GM19463 (cell line): ENCODE results near the gene INKA2.

Experiments used
- ATAC-seq: cut with Tn5 transposase; IDR thresholded peaks from one replicate; pipeline ENCODE4 v1.9.1; 2021; ENCODE audit warnings: mild to moderate bottlenecking, moderate library complexity; ENCODE audit not compliant: unreplicated experiment

Gene INKA2

DNA sequence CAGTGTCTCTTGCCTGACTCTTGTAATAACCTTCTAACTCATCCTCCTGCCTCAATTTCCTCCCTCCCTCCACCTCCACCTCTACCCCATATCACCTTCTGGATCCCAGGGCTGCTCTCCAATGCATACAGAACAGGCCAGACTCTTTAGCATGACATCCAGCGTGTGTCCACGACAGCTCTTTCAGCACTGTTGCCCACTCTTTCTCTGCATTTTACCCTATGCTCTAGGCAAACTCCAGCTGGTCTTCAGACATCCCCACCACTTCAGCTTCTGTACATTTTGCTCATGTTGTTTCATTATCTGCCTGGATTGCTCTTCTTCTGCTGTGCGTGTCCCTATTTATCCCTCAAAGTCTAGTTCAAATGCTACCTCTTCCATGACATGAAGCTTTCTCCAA, 4.8 kb downstream of the INKA2 start:
- ATAC-seq, result no peak

DNA sequence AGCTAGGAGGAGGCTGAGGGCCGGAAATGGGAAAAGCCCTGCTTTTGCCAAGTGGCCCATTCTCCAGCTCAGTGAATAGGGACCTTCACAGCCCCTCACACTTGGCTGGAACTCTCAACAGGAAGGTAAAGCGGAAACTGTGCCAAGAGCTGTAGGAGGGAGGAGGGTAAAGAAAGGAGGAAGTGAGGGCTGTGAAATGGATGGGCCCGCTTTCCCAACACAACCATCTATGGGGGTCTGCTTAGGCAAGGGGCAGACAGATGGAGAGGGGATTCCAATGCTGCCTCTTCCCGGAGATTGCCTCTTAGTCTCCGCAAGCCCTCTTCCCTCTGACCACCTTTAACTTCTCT, 5.2 kb downstream of the INKA2 start:
- no peak for ATAC-seq

DNA sequence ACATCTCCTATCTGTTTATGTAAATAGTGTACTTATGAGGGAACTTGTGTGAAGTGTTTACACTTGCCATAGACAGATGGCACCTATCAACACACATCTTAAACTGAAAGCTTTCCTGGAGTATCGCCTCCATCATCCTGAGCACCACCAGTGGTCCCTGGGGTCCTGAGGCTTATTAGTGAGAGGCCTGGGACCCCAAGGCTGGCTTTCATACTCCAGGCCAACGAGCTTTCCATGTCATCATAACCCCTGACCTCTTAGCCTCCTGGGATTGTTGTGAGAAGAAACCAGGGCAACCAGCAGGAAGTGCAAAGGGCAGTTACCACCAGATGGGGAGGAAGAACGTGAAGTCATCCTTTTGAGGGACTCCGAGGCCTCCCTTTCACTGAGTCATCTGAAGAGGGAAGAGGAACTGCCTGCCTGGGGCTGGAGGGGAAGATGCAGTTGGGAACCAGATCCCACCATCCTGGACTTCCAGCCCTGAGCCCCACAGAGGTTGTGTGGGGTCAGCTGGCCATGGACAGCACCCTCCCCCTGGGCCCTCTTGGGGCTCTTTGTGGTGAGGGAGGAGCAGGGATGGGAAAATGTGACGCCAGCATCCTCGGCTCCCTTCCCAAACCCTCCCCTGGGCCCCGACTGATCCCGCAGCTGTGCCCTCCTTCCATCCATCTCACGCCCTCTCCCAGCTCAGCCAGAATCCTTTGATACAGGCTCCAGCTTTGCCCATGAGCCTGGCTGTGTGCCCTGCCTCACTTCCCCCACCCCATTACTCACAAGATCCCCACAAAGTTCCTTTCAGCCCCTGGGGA, 5.8 kb downstream of the INKA2 start:
- ATAC-seq, result no peak

DNA sequence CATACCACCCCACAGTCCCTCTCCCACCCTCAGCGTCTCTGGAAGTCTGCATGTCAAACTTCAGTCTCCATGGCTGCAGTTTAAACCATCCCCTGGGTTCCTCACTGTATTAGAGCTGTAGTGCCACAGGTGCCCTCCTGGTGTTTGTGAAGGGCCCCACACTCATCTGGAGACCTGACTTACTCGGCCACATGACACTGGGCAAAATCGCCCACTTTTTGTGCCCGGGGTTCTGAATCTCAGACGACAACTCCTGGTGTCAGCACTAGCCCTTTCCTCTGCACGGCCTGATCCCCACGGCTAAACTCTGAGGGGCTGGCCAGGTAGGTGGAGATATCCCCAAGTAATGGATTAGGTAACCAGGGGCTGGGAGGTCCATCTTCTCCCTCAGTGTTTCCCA, 6.5 kb downstream of the INKA2 start:
- no peak for ATAC-seq

DNA sequence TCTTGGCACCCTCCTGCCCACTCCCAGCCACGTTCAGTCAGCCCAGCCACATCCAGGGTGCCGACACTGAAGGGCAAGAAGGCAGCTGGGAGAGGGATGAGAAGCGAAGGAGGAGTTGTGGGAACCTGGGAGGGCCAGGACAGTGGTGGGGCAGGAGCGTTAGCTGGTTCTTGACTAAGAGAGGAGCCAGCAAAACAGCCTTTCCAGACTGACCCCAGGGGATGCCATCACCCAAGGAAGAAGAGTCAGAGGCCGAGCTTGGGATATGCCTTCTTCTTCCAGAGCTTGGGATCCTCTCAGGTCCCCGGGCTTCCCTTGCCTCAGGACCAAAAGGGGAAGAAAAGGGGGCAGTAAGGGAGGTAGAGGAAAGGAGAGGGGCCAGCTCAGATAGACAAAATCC, 7.2 kb downstream of the INKA2 start:
- no peak for ATAC-seq

DNA sequence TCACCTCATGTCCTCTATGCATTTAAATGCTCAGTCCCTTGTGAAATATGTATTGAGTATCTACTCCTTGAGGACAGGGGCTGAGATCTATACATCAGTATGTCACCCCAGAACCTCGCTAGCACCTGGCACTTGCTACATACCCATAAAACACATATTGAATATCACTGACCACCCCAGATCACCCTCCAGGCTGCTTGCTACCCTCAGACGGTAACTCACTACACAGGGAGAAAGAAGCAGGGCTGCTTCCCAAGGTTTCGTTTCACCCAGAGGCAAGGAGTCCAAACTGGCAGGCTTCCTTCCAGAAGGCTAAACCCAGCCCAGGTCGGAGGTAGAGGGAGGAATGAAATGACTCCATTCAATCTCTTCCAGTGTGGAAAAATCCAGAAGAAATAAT, 8.5 kb downstream of the INKA2 start:
- no peak for ATAC-seq

DNA sequence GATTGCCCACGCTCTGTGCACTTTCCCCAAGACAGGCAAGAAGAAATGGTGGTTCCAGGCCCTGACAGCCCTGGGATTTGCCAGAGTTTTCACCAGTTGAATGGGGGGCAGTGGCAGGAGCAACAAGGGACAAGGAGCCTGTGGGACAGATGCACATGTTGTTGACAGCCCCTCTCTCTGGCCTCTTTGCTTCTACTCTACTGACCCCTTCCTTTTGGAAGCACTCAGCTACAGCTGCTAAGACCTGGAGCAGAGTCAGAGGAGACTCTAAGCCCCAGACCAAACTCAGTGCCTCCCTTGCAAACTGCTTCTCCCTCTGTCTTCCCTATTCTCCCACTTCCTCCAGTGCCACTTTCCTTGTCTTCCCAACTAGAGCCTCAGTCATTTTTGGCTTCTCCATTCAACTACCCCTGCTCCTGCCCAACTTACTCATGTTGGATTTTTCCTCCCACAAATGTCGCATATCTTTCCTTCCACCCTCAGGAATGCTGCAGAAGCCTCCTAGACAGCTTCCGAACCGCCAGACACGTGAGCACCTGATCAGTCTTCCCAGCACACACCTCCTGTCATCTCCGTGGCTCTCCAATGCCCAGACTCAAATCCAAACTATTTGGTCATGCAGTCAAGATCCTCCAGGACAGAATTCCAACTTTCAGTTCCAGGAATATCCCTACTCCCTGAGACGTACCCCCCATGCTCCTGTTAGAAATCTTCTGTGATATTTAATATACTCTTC, 9.1 kb downstream of the INKA2 start:
- no peak for ATAC-seq

DNA sequence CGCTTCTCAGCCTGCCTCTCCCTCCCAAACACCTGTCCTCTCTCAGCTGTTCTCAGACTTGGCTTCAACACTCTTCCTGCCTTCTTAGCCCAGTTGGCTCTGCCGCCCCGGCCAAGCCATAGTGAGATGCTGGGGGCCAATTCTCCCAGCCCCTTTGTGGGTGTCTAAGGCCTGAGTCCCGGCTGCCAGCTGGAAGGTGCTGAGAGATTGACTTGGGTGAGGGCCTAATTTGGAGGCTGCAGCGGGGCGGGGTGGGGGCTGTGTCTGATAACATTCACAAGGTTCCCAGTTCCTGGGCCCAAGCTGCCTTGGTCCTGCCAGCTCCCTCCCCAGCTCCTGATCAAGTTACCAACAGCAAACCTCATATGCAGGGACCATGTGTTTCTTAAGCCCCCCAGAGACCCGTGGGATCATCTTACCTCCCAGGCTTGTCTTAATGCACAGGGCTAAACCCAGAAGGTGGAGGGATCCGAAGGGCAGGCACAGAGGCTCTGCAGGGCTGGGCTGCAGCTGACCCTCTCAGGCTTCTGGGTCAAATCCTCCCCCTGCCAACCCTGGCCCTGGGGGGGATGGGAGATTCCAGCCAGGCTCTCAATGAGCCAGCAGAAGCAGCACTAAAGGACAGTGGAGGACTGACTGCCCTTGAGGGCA, 9.8 kb downstream of the INKA2 start:
- ATAC-seq, result no peak

DNA sequence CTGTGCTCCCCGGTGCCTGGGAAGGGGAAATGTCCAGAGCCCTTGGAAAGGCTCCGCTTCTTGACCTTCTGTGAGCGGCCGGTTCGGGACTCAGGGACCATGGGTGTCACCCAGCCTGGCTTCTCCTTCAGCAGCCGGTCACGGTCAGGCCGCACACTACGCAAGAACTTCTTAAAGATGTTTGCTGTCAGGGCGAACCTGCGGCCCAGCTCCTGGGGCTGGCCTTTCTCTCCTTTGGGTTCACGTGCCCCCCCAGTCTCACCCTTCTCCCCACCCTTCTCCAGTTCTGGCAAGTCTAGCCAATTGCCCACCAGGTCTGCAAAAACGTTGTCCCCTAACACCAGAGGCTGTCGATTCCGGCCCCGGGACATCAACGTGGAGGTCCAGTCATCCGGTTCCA, 12.1 kb downstream of the INKA2 start:
- ATAC-seq, result no peak

DNA sequence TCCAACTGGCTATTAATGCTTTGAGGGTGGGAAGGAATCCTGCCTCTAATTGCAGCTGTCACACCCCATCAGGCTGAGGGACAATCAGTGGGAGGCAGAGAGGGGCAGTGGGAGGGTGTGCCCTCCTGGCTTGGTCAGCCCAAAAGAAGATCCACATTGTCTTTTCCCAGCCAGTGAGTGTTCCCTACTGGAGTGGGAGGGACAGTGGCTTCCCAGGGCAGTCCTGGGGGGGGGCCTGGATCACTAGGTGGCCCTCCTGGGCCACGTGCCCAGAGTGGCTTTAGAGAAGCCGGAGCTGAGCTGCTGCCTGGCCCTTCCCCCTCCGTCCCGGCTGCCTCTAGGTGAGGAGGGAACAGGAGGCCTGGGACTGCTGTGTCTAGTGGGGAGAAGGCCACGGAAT, 14.0 kb downstream of the INKA2 start:
- ATAC-seq, result no peak

DNA sequence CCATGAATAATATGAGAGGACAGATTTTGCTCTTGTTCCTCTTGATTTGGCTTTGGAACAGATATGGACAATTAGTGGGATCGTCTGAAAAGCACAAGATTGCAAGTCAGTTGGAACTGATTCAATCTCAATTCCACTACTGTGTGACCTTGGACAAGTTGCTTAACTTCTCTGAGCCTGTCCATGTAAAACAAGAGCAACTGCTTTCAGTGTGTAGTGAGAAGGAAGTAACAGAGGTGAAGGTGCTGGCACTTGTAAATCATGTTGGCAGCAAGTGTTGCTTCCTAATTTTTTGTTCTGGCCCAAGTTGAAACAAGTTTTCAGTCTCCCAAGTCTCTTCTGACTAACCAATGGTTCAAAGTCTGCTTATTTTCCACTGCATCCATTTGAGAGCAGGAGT, 15.3 kb downstream of the INKA2 start:
- no peak for ATAC-seq

DNA sequence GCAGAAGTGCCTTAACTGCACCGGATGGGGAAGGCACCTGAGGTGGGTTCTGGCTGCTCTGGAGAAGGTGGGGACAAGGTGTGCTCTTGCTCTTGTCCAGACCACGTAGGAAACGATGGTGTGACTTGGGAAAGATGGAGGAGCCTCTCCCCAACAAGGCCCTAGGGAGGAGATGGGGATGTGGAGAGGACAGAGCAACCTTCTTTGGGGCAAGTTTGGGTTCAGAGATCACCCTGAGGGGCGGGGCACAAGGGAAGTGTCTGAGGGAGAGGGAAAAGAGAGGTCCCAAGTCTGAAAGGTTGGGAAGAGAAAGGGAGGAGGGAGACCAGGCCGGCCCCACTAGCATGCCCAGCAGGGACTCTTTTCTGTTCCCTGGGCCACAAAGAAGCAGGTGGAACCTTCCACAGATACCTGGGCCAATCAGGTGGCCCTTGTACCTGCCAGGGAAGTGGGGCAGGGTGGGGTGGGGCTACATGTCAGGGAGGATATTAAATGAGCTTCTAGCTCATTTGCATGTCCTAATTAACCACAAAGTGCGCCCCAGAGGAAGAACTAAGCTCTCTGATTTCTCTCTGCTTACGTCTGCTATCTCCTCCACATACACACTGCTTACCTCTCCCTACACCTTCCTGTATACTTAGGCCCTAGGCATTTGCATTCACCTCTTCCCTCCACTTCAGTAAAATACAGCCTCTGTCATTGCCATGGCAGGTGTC, 15.9 kb downstream of the INKA2 start:
- no peak for ATAC-seq

DNA sequence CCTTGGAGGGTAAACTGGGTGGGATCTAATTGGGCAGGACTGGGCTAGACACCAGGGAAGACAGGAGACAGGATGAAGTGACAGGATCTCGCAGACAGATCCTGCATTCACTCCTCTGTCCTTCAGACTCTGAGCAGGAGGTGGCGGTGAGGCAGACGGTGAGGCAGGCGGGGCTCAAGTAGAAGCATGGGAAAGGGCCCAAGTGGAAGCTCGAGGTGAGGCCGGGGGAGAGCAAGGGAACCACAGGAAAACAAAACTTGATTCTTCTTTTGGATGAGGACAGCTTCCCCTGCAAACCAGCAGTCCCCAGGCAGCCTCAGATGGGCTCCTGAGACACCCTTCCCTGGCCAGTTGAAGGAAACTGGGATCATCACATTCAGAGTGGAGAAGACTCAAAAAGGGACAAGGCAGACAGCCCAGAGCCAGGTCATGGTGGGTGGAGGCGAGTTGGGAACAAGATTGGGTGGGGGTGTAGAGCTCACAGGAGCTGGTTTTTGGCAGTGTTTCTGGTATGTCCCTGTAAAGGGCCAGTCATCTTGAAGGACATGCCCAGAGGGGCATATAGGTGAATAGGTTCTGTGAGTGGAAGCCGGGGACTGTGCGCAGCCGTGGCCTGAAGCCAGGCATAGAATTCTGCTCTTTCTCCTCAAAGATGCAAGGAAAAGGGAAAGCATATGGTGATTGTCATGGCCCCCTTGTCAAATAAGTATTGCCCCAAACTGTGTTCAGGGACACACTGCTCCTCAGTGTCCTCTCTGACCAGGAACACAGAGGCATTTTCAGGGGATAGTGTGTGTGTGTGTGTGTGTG, 18.0 kb downstream of the INKA2 start:
- ATAC-seq, result no peak

DNA sequence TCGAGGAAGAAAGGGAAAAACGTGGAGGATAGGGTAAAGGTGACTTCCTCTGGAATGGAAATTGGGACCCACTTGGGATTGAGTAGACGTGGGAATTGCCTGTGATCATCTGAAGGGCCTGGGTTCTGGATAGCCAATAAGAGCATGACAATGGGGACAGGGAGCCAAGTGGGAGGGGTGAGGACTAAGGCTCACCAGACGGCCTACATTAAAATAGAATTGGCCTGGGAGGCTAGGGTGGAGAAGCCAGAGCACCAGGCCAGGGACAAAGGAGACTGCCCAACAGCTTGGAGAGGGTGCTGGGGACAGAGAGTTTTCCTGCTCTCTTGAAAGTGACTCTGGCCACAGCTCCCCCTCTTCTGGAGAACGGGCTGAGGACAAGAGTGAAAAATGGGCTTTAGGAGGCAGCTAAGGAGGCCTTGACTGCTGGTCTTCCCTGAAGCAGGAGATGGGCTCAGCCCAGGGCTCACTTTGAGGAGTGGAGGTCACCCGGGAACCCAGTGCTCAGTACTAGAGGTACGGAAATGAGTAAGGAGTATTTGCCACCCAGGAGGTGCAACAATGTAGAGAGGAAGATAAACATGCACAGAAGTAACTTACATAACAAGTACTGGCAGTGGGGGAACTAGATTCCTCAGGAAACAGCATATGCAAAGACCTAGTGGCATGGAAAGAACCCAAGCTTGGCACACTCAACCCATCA, 18.8 kb downstream of the INKA2 start:
- ATAC-seq, result no peak

DNA sequence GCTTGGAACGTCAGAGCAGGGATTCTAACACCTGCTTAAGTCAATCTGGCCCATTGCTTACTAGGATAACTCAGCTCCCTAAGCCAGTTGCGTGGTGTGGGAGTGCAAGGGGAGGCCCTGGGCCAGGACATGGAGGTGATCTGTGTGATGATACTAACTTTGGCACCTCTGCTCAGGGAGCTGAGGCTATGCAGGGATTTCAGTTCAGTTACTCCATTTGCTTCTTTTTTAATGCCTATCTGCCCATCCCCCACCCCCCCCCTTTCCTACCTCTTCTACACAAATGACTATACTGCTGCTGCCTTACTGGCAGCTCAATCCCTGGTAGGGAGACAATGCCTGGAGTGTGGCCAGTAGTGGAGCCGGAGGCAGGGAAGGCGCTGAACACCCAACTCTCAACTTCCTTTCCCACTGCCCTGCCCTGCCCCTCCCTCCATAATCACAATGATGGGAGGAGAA, 19.5 kb downstream of the INKA2 start:
- ATAC-seq, result no peak

DNA sequence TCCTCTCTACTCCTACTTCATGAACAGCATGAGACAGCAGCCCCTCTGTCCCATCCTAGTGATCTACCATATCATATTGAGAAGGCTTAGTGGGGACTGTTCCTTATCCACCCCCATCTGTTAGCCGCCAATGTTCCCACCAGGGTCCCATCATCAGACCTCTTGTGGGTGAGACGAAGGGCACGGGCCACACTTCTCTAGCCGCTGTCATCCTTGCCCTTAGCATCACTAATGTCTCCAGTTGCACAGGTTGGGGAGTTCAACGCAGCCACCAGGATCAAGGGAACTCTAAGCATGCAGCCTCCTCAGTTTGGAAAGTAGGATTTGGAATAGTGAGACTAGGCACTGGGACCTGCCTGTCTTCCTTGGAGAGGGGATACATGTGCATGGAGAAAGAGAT, 20.1 kb downstream of the INKA2 start:
- no peak for ATAC-seq

DNA sequence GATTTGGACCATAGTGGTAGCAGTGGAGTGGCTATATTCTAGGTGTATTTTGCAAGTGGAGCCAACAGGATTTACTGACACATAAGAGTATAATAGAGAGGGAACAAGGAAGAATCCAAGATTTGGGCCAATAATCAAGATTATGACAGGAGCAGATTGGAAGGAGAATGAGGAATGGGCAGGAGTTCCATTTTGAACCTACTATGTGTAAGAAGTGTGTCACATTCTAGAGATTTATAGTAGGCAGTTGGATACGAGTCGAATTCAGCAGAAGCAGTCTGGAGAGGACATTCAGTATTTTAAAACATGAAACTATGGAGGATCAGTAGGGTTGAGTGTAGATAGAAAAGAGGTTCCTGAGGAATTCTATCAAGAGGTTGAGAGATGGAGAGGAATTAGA, 21.7 kb downstream of the INKA2 start:
- no peak for ATAC-seq

DNA sequence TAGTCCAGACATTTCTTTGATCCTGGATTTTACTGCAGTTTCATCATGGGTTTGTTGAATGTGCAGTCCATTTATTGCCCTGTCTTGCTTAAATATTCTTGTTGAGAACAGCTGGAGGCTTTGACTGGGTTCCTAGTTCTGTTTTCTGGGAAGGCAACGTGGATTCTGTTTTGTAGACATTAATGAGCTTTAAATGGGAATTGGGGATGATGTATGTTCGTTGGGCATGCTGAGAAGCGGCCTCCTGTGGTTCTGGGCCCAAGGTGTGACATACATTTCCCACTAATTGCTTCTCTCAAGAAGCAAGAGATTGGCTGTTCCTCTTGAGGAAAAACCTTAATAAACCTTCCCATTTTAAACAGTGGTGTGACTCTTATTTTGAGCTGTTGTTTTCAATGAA, 22.9 kb downstream of the INKA2 start:
- no peak for ATAC-seq

DNA sequence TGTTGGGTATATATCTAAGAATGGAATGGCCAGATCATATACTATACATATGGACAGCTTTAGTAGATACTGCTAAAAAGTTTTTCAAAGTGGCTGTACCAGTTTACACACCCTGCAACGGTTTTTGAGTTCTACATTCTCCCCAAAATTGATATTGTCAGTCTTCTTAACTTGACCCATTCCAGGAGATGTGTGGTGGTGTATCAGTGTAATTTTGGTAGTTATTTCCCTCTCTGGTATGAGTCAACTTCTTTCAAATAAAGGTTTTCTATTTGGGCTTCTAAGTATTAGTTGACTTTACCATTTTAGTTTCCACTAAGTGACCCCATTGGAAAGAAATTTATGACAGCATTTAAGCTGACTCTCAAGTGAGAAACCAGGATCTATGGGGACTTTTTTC, 29.2 kb downstream of the INKA2 start:
- ATAC-seq, result no peak

DNA sequence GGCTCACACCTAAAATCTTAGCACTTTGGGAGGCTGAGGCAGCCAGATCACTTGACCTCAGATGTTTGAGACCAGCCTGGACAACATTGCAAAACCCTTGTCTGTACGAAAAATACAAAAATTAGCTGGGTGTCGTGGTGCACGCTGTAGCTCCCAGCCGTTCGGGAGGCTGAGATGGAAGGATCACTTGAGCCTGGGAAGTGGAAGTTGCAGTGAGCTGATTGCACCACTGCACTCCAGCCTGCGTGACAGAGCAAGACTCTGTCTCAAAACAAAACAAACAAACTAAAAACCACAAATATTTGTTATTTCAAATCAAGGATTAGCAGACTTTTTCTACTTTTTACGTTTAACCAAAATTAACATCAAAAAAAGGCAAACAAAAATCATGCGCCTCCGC, 31.3 kb downstream of the INKA2 start:
- no peak for ATAC-seq
